Activated naive CD8-positive, alpha-beta T cell treated with anti-CD3 and anti-CD28 coated beads, Interleukin-2, amount 50 U/mL, for 24 hours (primary cell): Measurements from ENCODE around the gene RFC2.
"Not testable (repeated sequence)": the region's sequence is repeated elsewhere in the genome, so short reads cannot be mapped to it uniquely, and the experiment has no call there.

Experiments used
- ATAC-seq: fragments of 150-1000 bp; cut with Tn5 transposase; one replicate; pipeline ENCODE4 v1.10.0; 2021
- DNase-seq: peaks from one replicate; pipeline ENCODE4 v3.0.0; 2021
- H3K27ac Mint-ChIP-seq: one replicate; pipeline ENCODE4 v1.8.0; 2021; ENCODE audit warnings: mild to moderate bottlenecking, mixed read lengths
- H3K27me3 Mint-ChIP-seq: one replicate; pipeline ENCODE4 v1.8.0; 2021; ENCODE audit warnings: mixed read lengths
- H3K36me3 Mint-ChIP-seq: one replicate; pipeline ENCODE4 v1.8.0; 2021; ENCODE audit warnings: low read depth, mixed read lengths
- H3K4me1 Mint-ChIP-seq: one replicate; pipeline ENCODE4 v1.8.0; 2021; ENCODE audit warnings: mixed read lengths
- H3K4me3 Mint-ChIP-seq: one replicate; pipeline ENCODE4 v1.8.0; 2021; ENCODE audit warnings: mild to moderate bottlenecking, moderate library complexity, mixed read lengths
- H3K9me3 Mint-ChIP-seq: one replicate; pipeline ENCODE4 v1.8.0; 2021; ENCODE audit warnings: mixed read lengths

Gene RFC2

GRCh38 chr7:74266191-74266963, 12.2 kb upstream of the RFC2 start:
- H3K4me1 Mint-ChIP-seq, result peaks cover 2% of the 10 kb centered on the region
- DNase-seq (no peak), ATAC-seq (no peak)
- no peaks in the 10 kb centered on the region for H3K9me3 Mint-ChIP-seq
- H3K27me3 Mint-ChIP-seq, result peaks cover 6% of the 10 kb centered on the region
- no peak overlapping the region for H3K4me3 Mint-ChIP-seq
- H3K27ac Mint-ChIP-seq, result no peak overlapping the region
- no peaks in the 10 kb centered on the region for H3K36me3 Mint-ChIP-seq

DNA sequence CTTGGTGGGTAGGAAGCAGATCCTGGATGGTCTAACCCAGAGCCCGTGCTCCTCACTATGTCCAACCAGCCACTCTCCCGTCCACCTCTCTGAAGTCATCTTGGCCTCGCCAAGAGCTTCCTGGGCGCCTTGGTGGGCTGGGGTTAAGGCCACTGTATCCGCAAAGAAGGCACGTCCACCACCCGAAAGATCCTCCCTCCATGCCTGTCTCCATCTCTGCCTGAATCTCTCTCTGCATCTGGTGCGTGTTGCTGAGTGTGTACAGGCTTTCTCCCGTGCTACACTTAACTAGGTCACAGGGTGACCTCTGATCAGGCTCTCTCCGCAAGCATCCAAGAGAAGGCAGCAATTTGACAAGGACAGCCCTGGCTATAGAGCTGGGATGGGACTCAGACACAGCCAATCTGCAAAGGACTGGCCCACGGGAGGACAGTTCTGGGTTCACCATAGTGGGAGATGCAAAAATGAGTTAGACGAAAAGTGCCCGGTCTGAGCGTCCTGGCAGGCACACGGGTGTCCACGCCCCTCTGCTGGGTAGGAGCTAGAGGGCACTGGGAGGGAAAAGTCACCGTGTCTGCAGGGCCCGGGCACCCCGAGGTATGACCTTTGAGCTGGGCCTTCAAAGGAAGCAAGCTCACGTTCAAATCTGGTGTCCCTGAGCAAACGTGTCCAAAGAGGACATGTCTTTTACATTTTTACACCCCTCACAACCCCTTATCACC, 9.4 kb upstream of the RFC2 start:
- no peak overlapping the region for H3K4me3 Mint-ChIP-seq
- H3K9me3 Mint-ChIP-seq, result no peaks in the 10 kb centered on the region
- H3K36me3 Mint-ChIP-seq, result no peaks in the 10 kb centered on the region
- no peak overlapping the region for H3K27ac Mint-ChIP-seq
- peaks cover 4% of the 10 kb centered on the region for H3K27me3 Mint-ChIP-seq
- ATAC-seq, result peak; percentile 15
- DNase-seq, result no peak
- H3K4me1 Mint-ChIP-seq, result no peaks in the 10 kb centered on the region

- H3K4me3 Mint-ChIP-seq, result no peak overlapping the region
- DNase-seq (no peak), ATAC-seq (no peak)
- H3K36me3 Mint-ChIP-seq, result no peaks in the 10 kb centered on the region
- H3K27ac Mint-ChIP-seq, result no peak overlapping the region
- H3K27me3 Mint-ChIP-seq, result no peaks in the 10 kb centered on the region
- H3K4me1 Mint-ChIP-seq, result no peaks in the 10 kb centered on the region
- H3K9me3 Mint-ChIP-seq, result no peaks in the 10 kb centered on the region
These were observed 8.6 kb upstream of the RFC2 start for GRCh38 chr7:74262639-74263398.

DNA sequence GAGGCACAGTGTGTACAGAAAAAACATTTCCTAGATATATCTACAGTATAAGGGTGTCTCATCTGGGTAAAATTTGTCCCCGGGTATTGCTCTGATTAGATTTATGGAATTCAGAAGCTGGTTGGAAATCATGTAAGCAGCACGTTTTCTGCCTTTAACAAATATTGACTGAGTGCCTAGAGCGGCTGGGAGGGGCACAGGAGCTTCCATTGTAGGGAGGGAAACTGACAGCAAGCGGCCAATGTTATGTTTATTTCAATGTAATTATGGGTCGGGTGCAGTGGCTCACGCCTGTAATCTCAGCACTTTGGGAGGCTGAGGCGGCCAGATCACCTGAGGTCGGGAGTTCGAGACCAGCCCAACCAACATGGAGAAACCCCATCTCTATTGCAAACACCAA, 4.4 kb upstream of the RFC2 start:
- no peak overlapping the region for H3K4me3 Mint-ChIP-seq
- DNase-seq (no peak), ATAC-seq (no peak)
- peaks cover 3% of the 10 kb centered on the region for H3K36me3 Mint-ChIP-seq
- H3K9me3 Mint-ChIP-seq, result no peaks in the 10 kb centered on the region
- H3K27ac Mint-ChIP-seq, result no peak overlapping the region
- peaks cover 12% of the 10 kb centered on the region for H3K4me1 Mint-ChIP-seq
- no peaks in the 10 kb centered on the region for H3K27me3 Mint-ChIP-seq

DNA sequence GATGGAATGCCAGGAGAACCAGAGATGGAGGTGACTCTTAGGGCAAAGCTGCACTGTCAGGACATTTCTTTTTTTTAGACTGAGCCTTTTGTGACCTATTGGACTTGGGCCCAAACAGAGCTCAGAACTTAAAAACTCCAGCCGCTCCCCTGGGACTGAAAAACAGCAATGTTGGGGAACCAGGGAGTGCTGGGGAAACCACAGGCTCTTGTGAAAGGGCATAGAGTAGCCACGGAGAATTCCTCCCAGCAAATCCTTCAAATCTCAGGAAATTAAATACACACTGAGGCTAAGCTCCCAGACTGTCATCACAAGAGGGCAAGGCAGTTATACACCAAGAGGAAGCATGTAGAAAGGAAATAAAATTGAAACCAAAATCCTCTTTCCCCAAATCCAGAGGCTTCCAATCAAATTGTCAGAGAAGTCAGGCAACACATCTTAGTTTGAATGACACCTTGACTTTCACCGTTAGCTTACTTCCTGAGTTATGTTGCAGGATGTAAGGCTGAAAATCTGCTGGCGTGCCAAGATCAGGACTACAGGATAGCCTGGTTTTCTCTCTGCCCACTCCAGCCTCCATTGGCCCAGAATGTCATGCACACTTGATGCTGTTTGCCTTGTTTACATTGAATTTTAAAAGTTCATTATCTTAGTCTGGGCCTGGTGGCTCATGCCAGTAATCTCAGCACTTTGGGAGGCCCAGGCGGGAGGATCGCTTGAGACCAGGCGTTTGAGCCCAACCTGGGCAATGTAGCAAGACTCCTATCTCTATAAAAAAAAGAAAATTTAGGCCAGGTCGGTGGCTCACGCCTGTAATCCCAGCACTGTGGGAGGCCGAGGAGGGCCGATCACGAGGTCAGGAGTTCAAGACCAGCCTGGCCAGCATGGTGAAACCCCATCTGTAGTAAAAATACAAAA, 2.6 kb upstream of the RFC2 start:
- no peak overlapping the region for H3K27ac Mint-ChIP-seq
- H3K4me3 Mint-ChIP-seq, result peak overlapping the region; percentile 37
- no peak for DNase-seq

GRCh38 chr7:74255461-74255860, 1.3 kb upstream of the RFC2 start:
- not testable (repeated sequence) for DNase-seq, ATAC-seq, H3K27me3 Mint-ChIP-seq, H3K9me3 Mint-ChIP-seq
- peaks cover 16% of the 10 kb centered on the region for H3K36me3 Mint-ChIP-seq
- peak overlapping the region; percentile 96 for H3K4me3 Mint-ChIP-seq
- H3K4me1 Mint-ChIP-seq, result peaks cover 27% of the 10 kb centered on the region
- peak overlapping the region; percentile 42 for H3K27ac Mint-ChIP-seq

More for the DNA sequence above, 2.6 kb upstream of the RFC2 start:
- Mint-ChIP-seq H3K9me3 (no peaks in the 10 kb centered on the region), H3K4me1 (peaks cover 24% of the 10 kb centered on the region), H3K27me3 (no peaks in the 10 kb centered on the region), H3K36me3 (peaks cover 9% of the 10 kb centered on the region)
- ATAC-seq, result no peak

DNA sequence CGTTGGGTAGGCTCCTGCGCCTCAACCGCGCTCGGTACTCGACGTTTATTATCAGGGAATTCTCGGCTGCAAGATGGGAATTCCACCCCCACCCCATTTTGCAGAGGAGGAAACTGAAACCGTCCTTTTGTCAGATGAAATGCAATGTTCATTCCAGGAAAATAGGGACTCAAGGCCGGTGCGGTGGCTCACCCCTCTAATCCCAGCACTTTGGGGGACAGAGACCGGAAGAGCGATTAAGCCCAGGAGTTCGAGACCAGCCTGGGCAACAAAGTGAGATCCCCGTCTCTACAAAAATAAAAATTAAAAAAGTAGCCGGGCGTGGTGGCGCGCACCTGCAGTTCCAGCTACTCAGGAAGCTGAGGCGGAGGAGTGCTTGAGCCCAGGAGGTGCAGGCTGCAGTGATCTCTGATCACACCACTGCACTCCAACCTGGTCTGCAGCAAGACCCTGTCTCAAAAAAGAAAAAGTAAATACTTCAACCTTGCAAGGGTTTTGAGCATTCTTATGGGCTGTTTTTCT, 720 bp upstream of the RFC2 start:
- ATAC-seq (no peak), DNase-seq (peak; percentile 12)
- peak overlapping the region; percentile 96 for H3K4me3 Mint-ChIP-seq
- no peaks in the 10 kb centered on the region for H3K9me3 Mint-ChIP-seq
- H3K36me3 Mint-ChIP-seq, result peaks cover 19% of the 10 kb centered on the region
- H3K4me1 Mint-ChIP-seq, result peaks cover 27% of the 10 kb centered on the region
- no peaks in the 10 kb centered on the region for H3K27me3 Mint-ChIP-seq
- peak overlapping the region; percentile 97 for H3K27ac Mint-ChIP-seq

- no peak for ATAC-seq
- DNase-seq, result no peak
- H3K36me3 Mint-ChIP-seq, result peaks cover 29% of the 10 kb centered on the region
- H3K27me3 Mint-ChIP-seq, result no peaks in the 10 kb centered on the region
- H3K9me3 Mint-ChIP-seq, result no peaks in the 10 kb centered on the region
- peaks cover 27% of the 10 kb centered on the region for H3K4me1 Mint-ChIP-seq
- peak overlapping the region; percentile 97 for H3K27ac Mint-ChIP-seq
- peak overlapping the region; percentile 96 for H3K4me3 Mint-ChIP-seq
These were observed 417 bp downstream of the RFC2 start for GRCh38 chr7:74253835-74254128.

DNA sequence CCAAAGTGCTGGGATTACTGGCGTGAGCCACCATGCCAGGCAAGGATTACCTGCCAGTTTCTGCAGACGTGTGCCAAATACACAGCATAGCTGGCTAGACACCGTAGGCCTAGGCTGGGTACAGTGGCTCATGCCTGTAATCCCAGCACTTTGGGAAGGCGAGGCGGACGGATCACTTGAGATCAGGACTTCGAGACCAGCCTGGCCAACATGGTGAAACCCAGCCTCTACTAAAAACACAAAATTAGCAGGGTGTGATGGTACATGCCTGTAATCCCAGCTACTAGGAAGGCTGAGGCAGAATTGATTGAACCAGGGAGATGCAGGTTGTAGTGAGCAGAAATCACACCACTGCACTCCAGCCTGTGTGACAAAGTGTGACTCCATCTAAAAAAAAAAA, 868 bp downstream of the RFC2 start:
- ATAC-seq (no peak), DNase-seq (no peak)
- Mint-ChIP-seq H3K4me3 (peak overlapping the region; percentile 96), H3K36me3 (peaks cover 32% of the 10 kb centered on the region), H3K27ac (peak overlapping the region; percentile 97), H3K9me3 (no peaks in the 10 kb centered on the region), H3K4me1 (peaks cover 27% of the 10 kb centered on the region), H3K27me3 (no peaks in the 10 kb centered on the region)

DNA sequence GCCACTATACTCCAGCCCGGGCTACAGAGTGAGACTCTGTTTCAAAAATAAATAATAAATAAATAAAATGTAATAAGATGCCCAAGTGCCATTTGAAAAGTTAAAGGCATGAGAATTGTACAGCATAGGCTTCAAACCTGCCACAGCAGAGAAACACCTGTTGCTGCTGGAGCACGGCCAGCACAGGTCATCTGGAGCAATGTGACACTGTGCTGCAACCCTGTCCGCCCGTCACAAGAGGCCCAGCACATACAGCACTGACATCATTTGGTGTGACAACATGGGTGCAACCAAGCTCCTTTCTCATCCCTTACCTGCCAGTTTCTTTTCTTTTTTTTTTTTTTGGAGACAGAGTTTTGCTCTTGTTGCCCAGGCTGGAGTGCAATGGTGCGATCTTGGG, 1.3 kb downstream of the RFC2 start:
- DNase-seq, result no peak
- H3K27ac Mint-ChIP-seq, result peak overlapping the region; percentile 39
- no peak for ATAC-seq
- no peaks in the 10 kb centered on the region for H3K9me3 Mint-ChIP-seq
- H3K4me1 Mint-ChIP-seq, result peaks cover 29% of the 10 kb centered on the region
- peak overlapping the region; percentile 96 for H3K4me3 Mint-ChIP-seq
- H3K36me3 Mint-ChIP-seq, result peaks cover 35% of the 10 kb centered on the region
- no peaks in the 10 kb centered on the region for H3K27me3 Mint-ChIP-seq

DNA sequence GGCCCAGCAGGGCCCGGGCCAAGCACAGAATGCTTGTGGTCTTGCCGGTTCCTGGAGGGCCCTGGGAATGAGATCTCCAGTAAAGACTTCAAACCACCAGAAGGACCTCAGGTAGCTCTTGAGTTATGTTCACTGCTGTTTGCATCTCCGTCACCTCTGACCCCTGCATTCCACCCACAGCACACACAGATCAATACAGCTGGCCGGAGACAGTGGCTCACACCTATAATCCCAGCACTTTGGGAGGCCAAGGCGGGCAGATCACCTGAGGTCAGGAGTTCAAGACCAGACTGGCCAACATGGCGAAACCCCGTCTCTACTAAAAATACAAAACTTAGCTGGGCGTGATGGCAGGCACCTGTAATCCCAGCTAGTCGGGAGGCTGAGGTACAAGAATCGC, 5.1 kb downstream of the RFC2 start:
- peaks cover 16% of the 10 kb centered on the region for H3K4me1 Mint-ChIP-seq
- not testable (repeated sequence) for H3K27me3 Mint-ChIP-seq, H3K4me3 Mint-ChIP-seq, H3K27ac Mint-ChIP-seq, H3K9me3 Mint-ChIP-seq, ATAC-seq, DNase-seq
- peaks cover 47% of the 10 kb centered on the region for H3K36me3 Mint-ChIP-seq

DNA sequence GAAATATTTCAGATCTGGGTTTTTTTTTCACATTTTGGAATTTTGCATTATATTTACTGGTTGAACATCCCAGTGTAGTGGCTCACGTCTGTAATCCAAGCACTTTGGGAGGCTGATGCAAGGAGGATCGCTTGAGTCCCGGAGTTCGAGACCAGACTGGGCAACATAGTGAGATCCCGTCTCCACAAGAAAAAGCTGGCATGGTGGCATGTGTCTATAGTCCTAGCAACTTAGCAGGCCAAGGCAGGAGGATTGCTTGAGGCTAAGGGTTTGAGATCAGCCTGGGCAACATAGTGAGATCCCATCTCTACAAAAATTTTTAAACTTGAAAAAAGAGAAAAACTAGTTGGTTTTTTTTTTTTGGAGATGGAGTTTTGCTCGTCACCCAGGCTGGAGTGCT, 6.0 kb downstream of the RFC2 start:
- Mint-ChIP-seq H3K4me3 (no peak overlapping the region), H3K36me3 (peaks cover 50% of the 10 kb centered on the region), H3K27ac (no peak overlapping the region), H3K4me1 (peaks cover 16% of the 10 kb centered on the region), H3K27me3 (no peaks in the 10 kb centered on the region), H3K9me3 (no peaks in the 10 kb centered on the region)
- DNase-seq (no peak), ATAC-seq (no peak)

DNA sequence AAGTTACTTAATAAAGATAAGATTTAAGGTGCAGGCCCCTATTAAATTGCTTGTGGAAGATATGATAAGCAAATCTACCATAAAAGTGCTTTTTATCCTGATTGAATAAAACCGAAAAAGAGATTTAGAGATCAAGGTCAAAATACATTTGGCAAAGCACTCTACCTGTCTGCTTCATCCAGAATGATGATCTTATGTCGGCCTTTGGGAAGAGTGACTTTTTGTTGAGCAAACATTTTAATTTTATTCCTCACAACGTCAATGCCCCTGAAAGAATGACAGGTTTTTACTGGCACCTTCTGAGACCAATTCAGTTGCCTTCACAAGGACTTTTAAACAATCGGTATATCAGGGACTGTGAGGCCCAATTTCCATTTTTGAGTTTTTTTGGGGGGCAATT, 7.7 kb downstream of the RFC2 start:
- Mint-ChIP-seq H3K9me3 (no peaks in the 10 kb centered on the region), H3K27ac (no peak overlapping the region), H3K36me3 (peaks cover 54% of the 10 kb centered on the region)

DNA sequence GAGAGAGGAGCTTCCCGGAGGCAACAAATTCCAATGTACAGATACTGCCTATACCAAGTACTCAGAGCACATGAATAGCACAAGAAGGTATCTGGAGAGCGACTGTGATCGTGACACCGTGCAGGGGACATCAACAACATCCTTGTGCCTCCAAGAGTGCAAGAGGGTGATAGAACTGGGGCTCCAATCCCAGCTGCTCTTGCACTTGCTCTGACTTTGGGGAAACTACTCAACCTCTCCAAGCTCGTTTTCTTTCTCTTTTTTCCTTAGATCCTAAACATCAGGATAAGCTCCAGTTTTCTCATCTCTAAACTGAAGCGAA, 12.1 kb downstream of the RFC2 start:
- Mint-ChIP-seq H3K27ac (peak overlapping the region; percentile 57), H3K27me3 (no peaks in the 10 kb centered on the region), H3K9me3 (no peaks in the 10 kb centered on the region), H3K36me3 (peaks cover 45% of the 10 kb centered on the region), H3K4me1 (peaks cover 13% of the 10 kb centered on the region), H3K4me3 (no peak overlapping the region)
- no peak for DNase-seq
- no peak for ATAC-seq

More for the DNA sequence above, 7.7 kb downstream of the RFC2 start:
- no peak for ATAC-seq
- Mint-ChIP-seq H3K27me3 (no peaks in the 10 kb centered on the region), H3K4me1 (peaks cover 11% of the 10 kb centered on the region), H3K4me3 (no peak overlapping the region)
- no peak for DNase-seq
